Eye (tissue), 1 donor: ENCODE results near the gene FAM131C.
"Not testable (repeated sequence)": the region's sequence is repeated elsewhere in the genome, so short reads cannot be mapped to it uniquely, and the experiment has no call there.

ENCODE experiments used
- DNase-seq: peaks from one replicate; pipeline ENCODE4 v3.0.0-alpha.2; 2015

FAM131C gene

DNA sequence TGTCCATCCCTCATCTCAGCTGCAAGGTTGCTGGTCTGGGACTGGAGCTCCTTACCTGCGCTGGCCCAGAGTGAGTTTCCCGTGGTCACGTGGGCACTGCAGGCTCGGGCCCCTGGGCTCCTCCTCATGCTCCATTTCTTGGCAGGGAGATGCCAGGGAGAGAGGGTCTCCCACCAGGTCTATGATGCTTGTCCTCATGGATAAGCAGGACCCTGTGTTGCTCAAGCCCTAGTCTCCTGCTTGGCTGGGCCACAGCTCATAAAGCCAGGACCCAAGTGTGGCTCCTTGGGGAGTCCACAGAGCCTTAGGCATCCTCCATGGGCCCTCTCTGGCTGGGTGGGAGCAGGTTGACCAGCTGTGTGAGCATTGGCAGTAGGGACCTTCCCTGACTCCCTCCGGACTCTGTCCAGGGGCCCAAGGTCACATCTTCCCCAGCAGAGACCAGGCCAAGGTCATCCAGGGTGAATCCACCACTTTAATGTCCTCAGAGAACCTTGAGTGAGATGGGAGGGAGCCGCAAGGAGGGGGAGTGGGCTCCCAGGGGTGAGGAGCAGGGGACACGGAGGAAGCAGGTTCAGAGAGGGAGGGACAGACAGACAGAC is 16.0 kb downstream of the FAM131C start:
- DNase-seq = not testable (repeated sequence)

DNA sequence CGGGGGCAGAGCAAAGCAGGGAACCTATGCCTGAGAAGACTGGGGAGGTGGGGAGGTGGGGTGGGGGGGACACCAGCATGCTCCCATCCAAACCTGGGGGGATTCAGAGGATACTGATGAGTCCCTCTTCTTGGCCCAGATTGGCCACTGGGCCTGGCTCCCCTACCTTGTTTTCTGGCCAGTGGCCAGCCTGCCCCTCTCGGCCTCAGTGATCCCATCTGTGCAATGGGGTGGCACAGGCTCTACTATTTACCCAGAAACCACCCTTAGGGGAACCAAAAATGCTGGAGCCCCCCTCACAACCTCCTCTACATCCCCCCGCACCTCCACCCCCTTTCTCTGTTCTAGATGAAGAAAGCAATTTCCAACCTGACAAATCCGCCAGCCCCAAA is 16.9 kb downstream of the FAM131C start:
- DNase-seq = not testable (repeated sequence)

DNA sequence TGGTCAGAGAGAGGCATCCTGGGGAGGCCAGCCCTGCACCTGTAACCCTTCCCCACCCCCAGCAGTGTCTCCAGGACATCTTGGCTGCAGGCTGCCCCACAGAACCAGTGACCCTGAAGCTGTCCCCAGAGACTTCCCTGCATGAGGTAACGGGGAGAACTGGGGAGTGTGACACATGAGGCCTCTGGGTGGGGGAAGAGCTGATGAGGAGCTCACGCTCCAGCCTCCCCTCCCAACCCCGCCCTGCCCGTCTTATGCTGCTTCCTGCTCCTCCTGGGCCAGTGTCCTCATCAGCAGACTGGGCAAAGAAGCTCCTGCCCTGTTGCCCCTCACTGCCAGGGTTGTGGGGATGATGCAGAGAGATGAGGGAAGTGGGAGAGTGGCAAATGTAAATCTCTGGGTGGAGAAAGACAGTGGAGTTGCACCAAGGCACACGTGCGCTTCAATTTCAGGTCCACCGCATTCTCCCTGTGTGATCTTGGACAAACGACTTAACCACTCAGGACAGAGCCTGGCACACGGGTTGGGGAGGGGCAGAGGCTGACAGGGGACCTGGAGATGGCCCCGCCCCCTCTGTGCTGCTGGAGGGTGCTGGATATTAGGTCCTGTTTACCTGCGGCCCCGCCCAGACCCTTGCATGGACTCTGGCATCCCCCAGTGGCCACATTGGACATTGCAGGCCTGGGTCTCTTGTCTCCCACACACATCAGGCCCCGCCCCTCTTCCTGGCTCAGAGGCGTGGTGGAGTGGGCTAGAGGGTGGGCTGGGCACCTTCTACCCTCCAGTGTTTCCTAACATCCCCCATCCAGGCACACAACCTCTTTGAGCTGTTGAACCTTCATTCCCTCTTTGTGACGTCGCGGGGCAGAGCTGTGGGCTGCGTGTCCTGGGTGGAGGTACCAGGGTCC is 17.6 kb downstream of the FAM131C start:
- peak; percentile 96 for DNase-seq

DNA sequence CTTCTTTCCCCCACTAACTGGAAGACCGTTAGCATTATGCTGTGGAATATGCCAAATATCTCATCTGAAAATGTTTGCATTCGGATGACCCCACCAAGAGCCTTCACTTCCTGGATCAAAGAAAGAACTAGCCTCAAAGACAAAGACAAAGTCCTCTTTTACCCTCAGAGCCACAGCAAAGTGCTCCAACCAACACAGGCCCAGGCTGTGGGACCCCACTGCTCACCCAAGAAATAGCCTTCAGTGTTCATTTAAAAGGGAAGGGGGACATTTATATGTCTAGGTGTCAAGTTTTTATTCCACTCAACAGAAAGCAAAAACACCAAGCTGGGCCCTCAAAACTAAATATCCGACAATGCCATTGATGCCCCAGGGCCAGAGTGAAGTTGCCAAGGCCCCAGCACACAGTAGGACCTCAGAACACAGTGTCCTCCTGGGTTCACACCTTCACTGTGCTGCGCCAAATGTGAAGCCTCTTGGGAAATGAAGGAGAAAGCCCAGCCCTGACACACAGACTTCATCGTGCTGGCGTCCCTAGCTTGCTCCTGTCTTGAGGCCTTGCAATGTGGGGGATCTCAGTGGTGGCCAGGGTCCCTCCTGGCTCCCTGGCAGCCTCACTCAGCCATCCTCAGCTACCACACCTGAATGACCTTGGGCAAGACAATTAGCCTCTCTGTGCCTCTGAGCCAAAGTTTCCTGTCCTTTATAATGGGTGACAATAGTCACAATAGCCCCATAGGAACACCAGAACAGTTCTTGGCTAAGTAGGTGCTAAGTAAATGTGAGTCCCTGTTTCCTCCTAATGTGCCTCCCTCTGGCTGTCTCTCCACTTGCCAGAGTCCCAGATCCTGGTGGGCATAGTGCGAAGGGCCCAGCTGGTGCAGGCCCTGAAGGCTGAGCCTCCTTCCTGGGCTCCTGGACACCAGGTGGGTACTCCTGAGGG is 18.6 kb downstream of the FAM131C start:
- no peak for DNase-seq

DNA sequence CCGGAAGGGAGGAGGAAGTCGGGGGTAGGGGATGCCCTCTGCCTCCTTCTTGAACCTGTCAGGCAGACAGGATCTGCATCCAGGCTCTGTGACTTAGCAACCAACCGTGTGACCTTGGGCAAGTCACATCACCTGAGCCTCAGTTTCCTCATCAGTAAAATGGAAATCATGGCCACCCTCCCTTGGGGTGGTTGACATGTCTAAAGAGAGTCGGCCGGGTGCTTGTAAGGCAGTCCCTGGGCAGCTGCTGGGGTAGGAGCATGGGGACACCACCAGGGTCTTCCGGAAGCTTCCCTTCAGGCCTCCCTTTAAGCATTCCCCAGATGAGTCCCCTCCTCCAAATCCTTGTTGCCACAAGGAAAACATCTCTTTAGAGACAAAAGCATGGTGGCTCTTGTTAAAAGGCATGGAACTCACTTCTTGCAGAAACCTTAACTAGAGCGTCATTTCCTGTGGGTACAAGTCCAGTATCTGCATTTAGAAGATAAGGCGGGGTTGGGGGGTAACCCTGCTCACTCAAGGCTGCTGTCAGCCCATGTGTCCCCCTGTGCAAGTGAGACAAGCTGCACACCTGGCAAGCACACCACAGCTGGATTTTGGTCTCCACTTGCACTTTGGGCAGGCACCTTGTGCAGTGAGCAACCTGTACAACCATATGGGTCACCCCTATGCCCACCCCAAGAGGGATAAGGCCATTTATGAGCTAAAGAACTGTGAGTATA is 19.5 kb downstream of the FAM131C start:
- no peak for DNase-seq

DNA sequence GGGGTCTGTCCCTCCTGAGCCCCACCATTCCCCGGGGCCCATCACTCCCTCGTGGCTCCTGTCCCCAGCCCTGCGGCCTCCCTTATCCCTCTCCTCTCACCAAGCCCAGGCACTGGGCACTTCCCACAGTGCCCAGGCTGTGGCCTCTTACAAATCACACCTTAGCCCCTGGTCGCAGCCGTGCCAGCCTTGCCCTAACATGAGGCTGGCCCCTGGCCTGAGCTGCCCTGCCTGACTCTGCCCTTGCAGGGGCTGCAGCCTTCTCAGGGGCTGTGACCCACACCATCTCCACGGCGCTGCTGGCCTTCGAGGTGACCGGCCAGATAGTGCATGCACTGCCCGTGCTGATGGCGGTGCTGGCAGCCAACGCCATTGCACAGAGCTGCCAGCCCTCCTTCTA is 21.5 kb downstream of the FAM131C start:
- not testable (repeated sequence) for DNase-seq

DNA sequence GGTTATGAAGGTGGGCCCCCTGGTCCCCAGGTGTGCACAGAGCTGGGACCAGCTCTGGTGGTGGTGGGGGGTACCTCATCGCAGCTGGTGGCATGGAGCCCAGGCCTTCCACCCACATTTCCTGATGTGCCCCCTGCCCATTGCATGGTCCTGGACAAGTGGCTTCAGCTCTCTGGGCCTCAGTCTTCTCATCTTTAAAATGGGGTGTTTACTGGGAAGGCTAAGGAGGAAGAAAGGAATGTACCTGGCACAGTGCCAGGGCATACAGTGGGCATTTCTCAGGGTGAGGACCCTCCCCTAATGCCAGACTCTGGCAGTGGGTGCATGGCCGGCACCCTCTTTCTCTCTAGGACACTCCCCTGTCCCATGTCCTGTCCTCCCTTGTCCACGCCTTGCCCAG is 22.4 kb downstream of the FAM131C start:
- no peak for DNase-seq

DNA sequence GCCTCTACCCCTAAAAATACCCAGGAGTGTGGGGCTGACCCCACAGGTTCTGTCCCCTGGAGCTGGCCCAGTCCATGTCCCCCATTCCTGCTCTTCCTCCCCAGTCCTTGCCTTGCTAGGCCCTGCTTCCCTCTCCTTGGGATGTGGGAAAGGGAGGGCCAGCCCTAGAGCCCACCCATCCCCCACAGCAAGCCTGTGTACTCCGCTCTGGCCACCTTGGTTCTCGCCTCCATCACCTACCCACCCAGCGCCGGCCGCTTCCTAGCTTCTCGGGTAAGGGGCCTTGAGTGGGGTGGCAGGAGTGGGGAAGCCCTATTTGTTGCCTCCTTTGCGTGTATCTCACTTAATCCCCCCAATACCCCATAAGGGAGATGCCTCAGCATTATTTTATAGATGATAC is 23.1 kb downstream of the FAM131C start:
- DNase-seq = no peak

DNA sequence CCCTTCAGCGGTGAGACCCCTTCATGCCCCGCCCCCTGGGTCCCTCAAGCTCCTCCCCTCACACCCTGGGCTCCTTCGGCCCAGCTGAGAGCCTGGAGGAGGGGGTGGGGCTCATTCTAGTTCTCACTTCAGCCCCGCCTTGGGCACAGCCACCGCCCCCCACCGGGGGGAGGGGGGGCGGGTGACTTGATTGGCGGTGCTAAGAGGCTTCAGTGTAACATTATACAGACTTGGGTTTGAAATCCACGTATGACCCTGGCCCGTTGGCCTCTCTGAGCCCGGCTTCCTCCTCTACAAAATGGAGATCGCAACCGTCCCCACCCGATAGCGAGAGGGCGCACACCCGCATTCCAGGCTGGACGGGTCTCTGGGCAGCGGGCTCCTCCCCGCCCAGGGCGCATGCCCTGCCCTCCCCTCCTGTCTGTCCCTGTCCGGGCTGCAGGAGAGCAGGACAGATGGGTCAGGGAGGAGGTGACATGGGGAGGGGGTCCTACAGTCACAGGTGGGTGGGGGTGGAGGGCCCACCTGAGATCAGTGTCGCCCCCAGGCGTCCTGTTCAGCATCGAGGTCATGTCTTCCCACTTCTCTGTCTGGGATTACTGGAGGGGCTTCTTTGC is 24.8 kb downstream of the FAM131C start:
- peak; percentile 92 for DNase-seq

DNA sequence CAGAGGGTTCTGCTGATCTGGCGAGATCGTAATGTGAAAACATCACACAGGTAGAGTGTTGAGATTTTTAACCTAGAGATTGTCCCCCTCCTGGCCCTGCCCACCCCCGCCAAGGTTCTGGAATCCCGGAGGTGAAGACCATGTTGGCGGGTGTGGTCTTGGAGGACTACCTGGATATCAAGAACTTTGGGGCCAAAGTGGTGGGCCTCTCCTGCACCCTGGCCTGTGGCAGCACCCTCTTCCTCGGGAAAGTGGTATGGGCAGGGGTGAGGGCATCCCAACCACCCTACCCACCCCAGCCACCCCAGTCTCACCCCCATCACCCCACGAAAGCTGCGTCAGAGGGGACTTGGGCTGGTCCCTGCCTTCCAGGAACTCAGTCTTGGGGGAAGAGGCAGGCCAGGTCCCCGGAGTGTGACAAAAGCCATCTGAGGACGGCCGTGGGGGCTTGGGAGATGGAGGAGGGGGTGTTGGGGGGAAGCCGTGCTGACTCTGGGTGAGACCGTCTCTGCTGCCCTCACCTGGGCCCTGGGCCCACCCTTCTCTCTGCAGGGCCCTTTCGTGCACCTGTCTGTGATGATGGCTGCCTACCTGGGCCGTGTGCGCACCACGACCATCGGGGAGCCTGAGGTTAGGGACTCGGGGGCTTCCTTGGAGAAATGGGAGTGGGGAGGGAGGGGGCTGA is 25.5 kb downstream of the FAM131C start:
- no peak for DNase-seq

DNA sequence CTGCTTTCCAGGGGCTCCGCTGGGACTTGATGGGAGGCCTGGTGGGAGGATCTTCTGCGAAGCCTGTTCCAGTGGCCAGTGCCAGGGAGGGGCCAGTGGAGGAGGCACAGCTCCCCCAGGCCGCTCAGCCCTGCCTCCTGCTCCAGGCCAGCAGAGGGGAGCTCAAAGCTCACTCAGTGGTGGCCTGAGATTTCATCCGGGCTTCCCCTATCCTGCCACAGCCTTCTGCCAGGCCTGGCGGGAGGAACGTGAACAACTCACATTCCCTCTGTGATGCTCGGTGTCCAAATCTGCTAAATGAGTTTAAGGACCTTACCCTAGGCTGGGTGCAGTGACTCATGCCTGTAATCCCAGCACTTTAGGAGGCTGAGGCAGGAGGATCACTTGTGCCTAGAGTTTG is 26.6 kb downstream of the FAM131C start:
- DNase-seq = no peak

DNA sequence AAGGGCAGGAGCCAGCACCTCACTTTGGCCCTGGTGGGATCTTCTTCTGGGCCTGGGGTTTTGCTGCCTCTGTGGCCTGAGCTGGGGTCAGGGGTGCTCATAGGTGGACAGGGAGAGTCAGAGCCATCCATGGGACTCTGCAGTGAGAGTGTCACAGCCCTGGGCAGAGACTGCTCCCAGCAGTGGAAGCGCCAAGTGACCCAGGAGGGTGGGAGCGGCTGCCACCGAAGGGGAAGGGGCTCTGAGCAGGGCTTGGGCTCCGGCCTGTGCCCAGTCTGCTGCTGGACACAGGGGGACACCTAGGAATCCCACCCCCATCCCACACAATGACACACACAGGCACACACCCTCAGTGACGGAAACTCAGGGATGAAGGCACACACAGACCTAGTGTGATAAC is 29.5 kb downstream of the FAM131C start:
- no peak for DNase-seq

DNA sequence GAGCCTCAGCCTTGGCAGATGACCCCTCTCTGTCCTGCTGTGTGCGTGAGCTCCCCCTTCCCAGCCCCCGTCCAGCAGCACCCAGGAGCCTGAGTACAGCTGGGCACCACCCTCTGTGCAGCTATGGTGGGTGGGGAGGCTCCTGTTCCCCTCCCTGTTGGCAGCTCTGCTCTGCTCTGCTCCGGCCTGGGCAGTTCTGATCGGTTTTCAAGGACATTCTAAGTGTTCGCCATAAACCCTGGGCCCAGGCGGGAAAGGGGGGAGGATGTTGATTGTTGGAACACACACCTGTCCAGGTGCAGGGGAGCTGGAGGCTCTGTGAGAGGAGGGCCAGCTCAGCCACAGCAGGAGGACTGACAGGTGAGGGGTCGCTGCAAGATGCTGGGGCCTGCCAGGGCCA is 29.9 kb downstream of the FAM131C start, which contains the start of gene CLCNKB:
TSS of gene CLCNKB (plus strand) at position 262 of the 400 bp plus-strand sequence. CDS start 711 bp downstream, outside the sequence.
- no peak for DNase-seq

DNA sequence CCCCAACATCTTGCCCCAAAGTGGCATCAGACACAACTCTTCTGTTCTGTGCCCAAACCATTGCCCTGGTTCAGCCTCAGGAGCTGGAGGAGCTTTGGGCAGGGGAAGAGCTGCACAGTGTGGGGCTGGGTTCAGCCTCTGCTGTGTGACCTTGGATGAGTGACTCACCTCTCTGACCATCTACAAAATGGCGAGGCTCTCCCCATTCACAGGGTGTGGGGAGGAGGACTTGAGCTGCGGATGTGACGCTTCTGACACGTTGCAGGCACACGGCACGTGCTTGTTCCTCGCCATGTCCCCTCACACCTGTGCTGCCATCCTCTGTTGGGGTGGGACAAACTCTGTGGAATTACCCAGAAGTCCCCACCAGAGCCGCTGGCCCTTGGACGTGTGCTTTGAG is 30.8 kb downstream of the FAM131C start:
- DNase-seq = not testable (repeated sequence)

DNA sequence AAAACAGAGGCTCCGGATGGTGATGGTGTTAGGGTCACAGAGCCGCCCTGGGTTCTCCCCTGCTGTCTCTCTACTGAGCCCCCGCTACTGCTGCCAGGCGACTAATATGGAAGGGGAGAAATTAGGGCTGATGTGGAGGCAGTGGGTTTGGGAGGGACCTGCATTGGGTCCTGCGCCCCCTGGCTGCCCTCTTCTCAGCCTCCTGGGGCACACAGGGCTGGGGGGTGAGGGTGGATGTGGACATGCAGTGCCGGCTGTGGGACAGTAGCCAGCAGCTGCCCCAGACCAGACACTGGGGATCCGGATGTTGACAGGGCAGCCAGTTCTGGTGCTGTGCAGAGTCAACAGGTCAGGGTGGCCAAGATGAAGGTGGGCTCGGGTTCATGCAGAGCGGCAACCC is 31.4 kb downstream of the FAM131C start:
- no peak for DNase-seq

DNA sequence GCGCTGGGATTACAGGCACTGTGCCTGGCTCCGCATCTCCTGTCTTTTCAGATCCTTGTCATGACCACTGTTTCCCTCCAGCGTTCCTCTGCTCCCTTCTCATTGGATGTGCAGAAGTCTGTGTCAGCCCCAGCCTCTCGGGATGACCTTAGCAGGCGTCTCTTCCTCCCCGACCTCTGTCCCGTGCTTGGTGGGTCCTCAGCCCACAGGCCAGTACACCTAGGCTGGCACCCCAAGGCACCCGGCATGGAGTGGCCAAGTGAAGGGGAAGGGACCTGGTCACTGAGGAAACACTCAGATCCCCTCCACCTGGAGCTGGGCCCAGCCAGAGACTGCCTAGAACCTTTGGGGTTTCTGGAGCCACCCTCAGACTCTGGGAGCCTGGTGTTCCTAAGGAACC is 32.3 kb downstream of the FAM131C start:
- no peak for DNase-seq

DNA sequence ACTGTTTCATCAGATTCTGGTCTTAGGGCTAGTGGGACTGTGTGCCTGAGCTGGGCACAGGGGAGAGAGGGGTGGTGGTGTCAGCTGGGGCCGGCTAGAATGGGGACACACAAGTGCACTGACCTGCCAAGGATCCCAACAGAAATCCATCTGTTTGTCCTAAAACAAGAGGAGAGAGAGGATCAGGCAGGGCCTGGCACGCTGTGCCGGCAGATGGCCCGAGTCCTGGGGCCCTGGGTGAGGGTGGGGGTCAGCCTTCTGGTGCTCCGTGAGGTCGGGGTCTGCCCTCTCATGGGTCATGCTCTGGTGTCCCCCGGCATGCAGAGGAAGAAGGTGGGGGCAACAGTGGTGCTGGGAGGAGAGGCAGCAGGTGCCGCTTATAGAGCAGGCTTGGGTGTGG is 33.6 kb downstream of the FAM131C start:
- not testable (repeated sequence) for DNase-seq

DNA sequence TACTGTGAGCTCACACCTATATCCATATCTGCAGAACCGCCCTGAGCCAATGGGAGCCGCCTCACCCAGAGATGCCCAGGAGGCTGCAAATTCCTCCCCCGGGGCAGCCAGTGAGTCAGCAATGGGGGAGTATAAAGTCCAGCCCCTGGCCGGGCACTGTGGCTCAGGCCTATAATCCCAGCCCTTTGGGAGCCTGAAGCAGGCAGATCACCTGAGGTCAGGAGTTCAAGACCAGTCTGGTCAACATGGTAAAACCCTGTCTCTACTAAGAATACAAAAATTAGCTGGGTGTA is 34.9 kb downstream of the FAM131C start:
- no peak for DNase-seq

DNA sequence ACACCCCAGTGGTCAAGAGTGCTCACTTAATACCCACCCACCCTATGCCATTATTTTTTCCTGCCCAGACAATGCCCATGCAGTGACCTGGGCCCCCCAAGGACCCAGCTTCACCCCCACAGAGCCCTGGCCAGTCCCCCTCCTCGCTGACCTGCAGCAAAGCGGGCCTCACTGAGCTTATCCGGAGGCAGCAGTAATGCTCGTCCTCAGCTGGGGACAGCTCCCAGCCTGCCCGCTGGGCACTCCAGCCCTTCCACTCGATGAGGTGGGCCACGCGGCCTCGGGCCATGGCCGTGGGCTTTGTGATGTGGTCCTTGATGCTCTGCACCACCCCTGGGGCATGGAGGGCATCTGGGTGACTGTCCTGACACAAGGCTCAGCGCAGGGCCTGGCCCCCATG is 37.0 kb downstream of the FAM131C start:
- DNase-seq = not testable (repeated sequence)

DNA sequence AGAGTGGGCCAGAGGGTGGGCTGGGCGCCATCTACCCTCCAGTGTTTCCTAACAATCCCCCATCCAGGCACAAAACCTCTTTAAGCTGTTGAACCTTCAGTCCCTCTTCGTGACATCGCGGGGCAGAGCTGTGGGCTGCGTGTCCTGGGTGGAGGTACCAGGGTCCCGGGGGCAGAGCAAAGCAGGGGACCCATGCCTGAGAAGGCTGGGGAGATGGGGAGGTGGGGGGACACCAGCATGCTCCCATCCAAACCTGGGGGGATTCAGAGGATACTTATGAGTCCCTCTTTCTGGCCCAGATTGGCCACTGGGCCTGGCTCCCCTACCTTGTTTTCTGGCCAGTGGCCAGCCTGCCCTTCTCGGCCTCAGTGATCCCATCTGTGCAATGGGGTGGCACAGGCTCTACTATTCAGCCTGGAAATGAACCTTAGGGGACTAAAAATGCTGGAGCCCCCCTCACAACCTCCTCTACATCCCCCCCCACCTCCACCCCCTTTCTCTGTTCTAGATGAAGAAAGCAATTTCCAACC is 40.3 kb downstream of the FAM131C start:
- not testable (repeated sequence) for DNase-seq

DNA sequence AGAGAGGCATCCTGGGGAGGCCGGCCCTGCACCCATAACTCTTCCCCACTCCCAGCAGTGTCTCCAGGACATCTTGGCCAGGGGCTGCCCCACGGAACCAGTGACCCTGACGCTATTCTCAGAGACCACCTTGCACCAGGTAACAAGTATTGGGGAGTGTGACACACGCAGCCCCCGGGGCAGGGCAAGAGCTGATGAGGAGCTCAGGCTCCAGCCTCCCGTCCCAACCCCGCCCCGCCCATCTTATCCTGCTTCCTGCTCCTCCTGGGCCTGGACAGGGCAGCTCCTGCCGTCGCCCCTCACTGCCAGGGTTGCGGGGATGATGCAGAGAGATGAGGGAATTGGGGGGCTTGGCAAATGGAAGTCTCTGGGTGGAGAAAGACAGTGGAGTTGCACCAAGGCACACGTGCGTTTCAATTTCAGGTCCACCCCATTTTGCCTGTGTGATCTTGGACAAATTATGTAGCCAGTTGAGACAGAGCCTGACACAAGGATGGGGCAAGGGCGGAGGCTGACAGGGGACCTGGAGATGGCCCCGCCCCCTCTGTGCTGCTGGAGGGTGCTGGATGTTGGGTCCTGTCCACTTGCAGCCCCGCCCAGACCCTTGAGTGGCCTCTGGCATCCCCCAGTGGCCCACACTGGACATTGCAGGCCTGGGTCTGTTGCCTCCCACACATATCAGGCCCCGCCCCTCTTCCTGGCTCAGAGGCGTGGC is 40.9 kb downstream of the FAM131C start:
- peak; percentile 94 for DNase-seq
